MM.1S (cell line): ENCODE data around the gene BMAL1.

ENCODE experiments used
- DNase-seq: peaks from one replicate; pipeline ENCODE4 v3.0.0-alpha.2; 2015
- H2AFZ ChIP-seq: fragments of 300-600 bp; sonication (generic); 2 replicates; pipeline ENCODE4 v1.6.0; 2016; ENCODE audit warnings: antibody characterized with exemption, low read length
- H3F3A ChIP-seq: fragments of 300-600 bp; sonication (generic); 2 replicates; pipeline ENCODE4 v1.6.1; 2016; ENCODE audit warnings: mild to moderate bottlenecking, antibody characterized with exemption, low read length, moderate library complexity, mixed read lengths; ENCODE audit not compliant: insufficient read depth
- H3K27ac ChIP-seq: fragments of 300-600 bp; sonication (generic); 2 replicates; pipeline ENCODE4 v1.5.1; 2016; ENCODE audit warnings: mild to moderate bottlenecking, low read length
- H3K27me3 ChIP-seq: fragments of 300-600 bp; sonication (generic); replicated peaks from 2 replicates; pipeline ENCODE4 v1.6.0; 2016; ENCODE audit warnings: low read length; ENCODE audit not compliant: insufficient read depth
- H3K36me3 ChIP-seq: fragments of 300-600 bp; sonication (generic); replicated peaks from 2 replicates; pipeline ENCODE4 v1.6.1; 2016; ENCODE audit warnings: mild to moderate bottlenecking, low read length, mixed read lengths; ENCODE audit not compliant: insufficient read depth
- H3K4me1 ChIP-seq: fragments of 300-600 bp; sonication (generic); 2 replicates; pipeline ENCODE4 v1.6.1; 2016; ENCODE audit warnings: low read length, mixed read lengths
- H3K4me2 ChIP-seq: fragments of 300-600 bp; sonication (generic); 2 replicates; pipeline ENCODE4 v1.6.0; 2016; ENCODE audit warnings: low read depth, low read length
- H3K4me3 ChIP-seq: fragments of 300-600 bp; sonication (generic); 2 replicates; pipeline ENCODE4 v1.5.1; 2016; ENCODE audit warnings: low read length, mixed read lengths
- H3K79me2 ChIP-seq: fragments of 300-600 bp; sonication (generic); 2 replicates; pipeline ENCODE4 v1.6.1; 2016; ENCODE audit warnings: mixed run types, low read length, mixed read lengths
- H3K9ac ChIP-seq: fragments of 300-600 bp; sonication (generic); 2 replicates; pipeline ENCODE4 v1.6.1; 2016; ENCODE audit warnings: low read length, mixed read lengths
- H3K9me2 ChIP-seq: fragments of 300-600 bp; sonication (generic); replicated peaks from 2 replicates; pipeline ENCODE4 v1.6.1; 2016; ENCODE audit warnings: mild to moderate bottlenecking, low read length, mixed read lengths; ENCODE audit not compliant: insufficient read depth
- H3K9me3 ChIP-seq: fragments of 300-600 bp; sonication (generic); replicated peaks from 2 replicates; pipeline ENCODE4 v1.6.1; 2016; ENCODE audit warnings: mild to moderate bottlenecking, low read length, mixed read lengths; ENCODE audit not compliant: insufficient read depth
- H4K20me1 ChIP-seq: fragments of 300-600 bp; sonication (generic); 2 replicates; pipeline ENCODE4 v1.6.1; 2016; ENCODE audit warnings: mild to moderate bottlenecking, low read length, moderate library complexity, mixed read lengths; ENCODE audit not compliant: insufficient read depth
- CTCF ChIP-seq: fragments of 300-600 bp; sonication (generic); IDR thresholded peaks from 2 replicates; pipeline ENCODE4 v1.5.1; 2016; ENCODE audit warnings: antibody characterized with exemption, low read length, mixed read lengths
- EZH2 ChIP-seq: fragments of 300-600 bp; sonication (generic); optimal IDR thresholded peaks from 2 replicates; pipeline ENCODE3; 2017; ENCODE audit warnings: low read depth, mild to moderate bottlenecking, antibody characterized with exemption, low read length, mixed read lengths
- EZH2phosphoT487 ChIP-seq: fragments of 300-600 bp; sonication (generic); IDR thresholded peaks from 2 replicates; pipeline ENCODE4 v1.6.1; 2018; ENCODE audit warnings: antibody characterized with exemption, low read length

Gene BMAL1

GRCh38 chr11:13288375-13289029 lies 10.9 kb downstream of the BMAL1 start:
- no peak for TF ChIP-seq CTCF
- no peak for TF ChIP-seq EZH2
- no peak for TF ChIP-seq EZH2phosphoT487
- Histone ChIP-seq H3K27me3 (no peaks in the 10 kb centered on the region), H2AFZ (no peak overlapping the region), H3F3A (no peaks in the 10 kb centered on the region), H4K20me1 (0 out of 2 replicates have a peak, but pooled peaks cover 4% of the 10 kb centered on the region), H3K4me2 (no peak overlapping the region), H3K9me3 (no peaks in the 10 kb centered on the region), H3K27ac (no peak overlapping the region), H3K4me1 (no peaks in the 10 kb centered on the region), H3K79me2 (peaks cover 47% of the 10 kb centered on the region), H3K9ac (no peak overlapping the region), H3K36me3 (no peaks in the 10 kb centered on the region), H3K9me2 (no peaks in the 10 kb centered on the region), H3K4me3 (no peak overlapping the region)
- no peak for DNase-seq

GRCh38 chr11:13289081-13289480 lies 11.5 kb downstream of the BMAL1 start:
- no peaks in the 10 kb centered on the region for H3K27me3 ChIP-seq
- H3K36me3 ChIP-seq, result no peaks in the 10 kb centered on the region
- TF ChIP-seq CTCF, result no peak
- no peak for TF ChIP-seq EZH2
- no peak for TF ChIP-seq EZH2phosphoT487
- no peak overlapping the region for H2AFZ ChIP-seq
- H3K9ac ChIP-seq, result no peak overlapping the region
- H3K4me1 ChIP-seq, result no peaks in the 10 kb centered on the region
- 0 out of 2 replicates have a peak, but pooled peaks cover 4% of the 10 kb centered on the region for H4K20me1 ChIP-seq
- H3K9me3 ChIP-seq, result no peaks in the 10 kb centered on the region
- no peak for DNase-seq
- no peaks in the 10 kb centered on the region for H3F3A ChIP-seq
- H3K27ac ChIP-seq, result no peak overlapping the region
- H3K4me3 ChIP-seq, result no peak overlapping the region
- H3K4me2 ChIP-seq, result no peak overlapping the region
- H3K9me2 ChIP-seq, result no peaks in the 10 kb centered on the region
- peaks cover 44% of the 10 kb centered on the region for H3K79me2 ChIP-seq

- Histone ChIP-seq H3K9ac (no peak overlapping the region), H3K36me3 (no peaks in the 10 kb centered on the region), H3K79me2 (peaks cover 40% of the 10 kb centered on the region), H3K4me2 (no peak overlapping the region), H3K27ac (no peak overlapping the region), H3K27me3 (no peaks in the 10 kb centered on the region), H3K9me2 (no peaks in the 10 kb centered on the region), H3K4me3 (no peak overlapping the region), H3F3A (no peaks in the 10 kb centered on the region), H3K4me1 (no peaks in the 10 kb centered on the region), H4K20me1 (peaks cover 5% of the 10 kb centered on the region; the same call in 1 of the 2 replicates), H2AFZ (no peak overlapping the region), H3K9me3 (no peaks in the 10 kb centered on the region)
- TF ChIP-seq EZH2, result no peak
- no peak for TF ChIP-seq EZH2phosphoT487
- no peak for TF ChIP-seq CTCF
- DNase-seq, result no peak
Observed at GRCh38 chr11:13290221-13290980, 12.8 kb downstream of the BMAL1 start.
